ENCODE measurements around the gene MX1. TPM values are rescaled to one million over a fixed set of nuclear protein-coding genes. Genes with fewer than 3 reads are reported as not detected.

The MX1 gene
- total and polyA plus RNA-seq, 2 donors (not counting 1 experiment from before 2014, with no cell fraction given), result 10.3 to 17.5 TPM

DNA sequence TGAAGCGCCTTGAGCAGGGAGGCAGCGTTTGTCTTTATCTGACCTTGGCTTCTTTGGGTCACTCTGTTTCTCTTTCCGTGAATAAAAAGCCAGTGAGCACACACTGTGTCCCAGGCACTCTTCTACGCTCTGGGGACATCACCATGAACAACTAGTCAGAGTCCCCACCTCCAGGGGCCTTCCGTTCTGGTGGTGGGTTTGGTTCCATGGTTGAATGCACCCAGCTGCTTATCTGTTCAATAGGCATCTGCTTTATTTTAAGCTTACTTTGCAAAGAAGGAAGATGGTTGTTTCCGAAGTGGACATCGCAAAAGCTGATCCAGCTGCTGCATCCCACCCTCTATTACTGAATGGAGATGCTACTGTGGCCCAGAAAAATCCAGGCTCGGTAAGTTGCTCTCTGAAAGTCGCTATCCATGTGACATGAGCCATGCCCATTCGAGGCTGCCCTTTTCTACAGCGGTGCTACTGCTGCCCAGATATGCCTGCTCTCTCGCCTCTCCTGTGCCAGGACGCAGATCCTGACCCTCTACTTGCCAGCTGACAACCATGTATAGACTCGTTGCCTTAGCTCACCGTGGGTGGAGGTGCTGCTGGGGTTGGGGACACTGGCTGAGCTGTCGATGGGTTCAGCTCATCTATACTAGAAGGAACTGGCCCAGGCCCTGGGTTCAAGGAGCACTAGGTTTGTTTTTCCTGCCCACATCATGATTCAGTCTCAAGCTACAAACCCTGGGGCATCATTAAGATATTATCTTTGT, 5.9 kb downstream of the MX1 start:
- Histone ChIP-seq H3K4me2 (ENCODE audit: extremely low read depth, insufficient read depth, low read length) (no peak overlapping the region), H3K27me3 (ENCODE audit: control insufficient read depth, insufficient read depth, low read length) (no peaks in the 10 kb centered on the region), H3K9me3 (ENCODE audit: control insufficient read depth, insufficient read depth, low read depth, low read length) (no peaks in the 10 kb centered on the region), H3K79me2 (ENCODE audit: control insufficient read depth, insufficient read depth, low read length) (no peaks in the 10 kb centered on the region), H3K4me1 (ENCODE audit: control insufficient read depth, extremely low read depth, insufficient read depth, low read length) (no peaks in the 10 kb centered on the region), H4K20me1 (ENCODE audit: control insufficient read depth, extremely low read depth, insufficient read depth, low read length) (no peaks in the 10 kb centered on the region), H3K9ac (ENCODE audit: insufficient read depth, low read length) (no peak overlapping the region), H3K36me3 (ENCODE audit: control insufficient read depth, insufficient read depth, low read length) (no peaks in the 10 kb centered on the region), H2AFZ (ENCODE audit: low read length) (no peak overlapping the region), H3K4me3 (replicated peaks in 1 of 4; ENCODE audit: control extremely low read depth in 1 of 4, insufficient read depth in 1 of 4, low read depth in 3 of 4, low read length in 4 of 4) (no peak overlapping the region), H3K27ac (ENCODE audit: insufficient read depth, low read length) (no peak overlapping the region)
- TF ChIP-seq EZH2 (IDR thresholded peaks at IDR 0.05; ENCODE audit: low read length, missing control alignments), result no peak
- TF ChIP-seq, protein P1, sequence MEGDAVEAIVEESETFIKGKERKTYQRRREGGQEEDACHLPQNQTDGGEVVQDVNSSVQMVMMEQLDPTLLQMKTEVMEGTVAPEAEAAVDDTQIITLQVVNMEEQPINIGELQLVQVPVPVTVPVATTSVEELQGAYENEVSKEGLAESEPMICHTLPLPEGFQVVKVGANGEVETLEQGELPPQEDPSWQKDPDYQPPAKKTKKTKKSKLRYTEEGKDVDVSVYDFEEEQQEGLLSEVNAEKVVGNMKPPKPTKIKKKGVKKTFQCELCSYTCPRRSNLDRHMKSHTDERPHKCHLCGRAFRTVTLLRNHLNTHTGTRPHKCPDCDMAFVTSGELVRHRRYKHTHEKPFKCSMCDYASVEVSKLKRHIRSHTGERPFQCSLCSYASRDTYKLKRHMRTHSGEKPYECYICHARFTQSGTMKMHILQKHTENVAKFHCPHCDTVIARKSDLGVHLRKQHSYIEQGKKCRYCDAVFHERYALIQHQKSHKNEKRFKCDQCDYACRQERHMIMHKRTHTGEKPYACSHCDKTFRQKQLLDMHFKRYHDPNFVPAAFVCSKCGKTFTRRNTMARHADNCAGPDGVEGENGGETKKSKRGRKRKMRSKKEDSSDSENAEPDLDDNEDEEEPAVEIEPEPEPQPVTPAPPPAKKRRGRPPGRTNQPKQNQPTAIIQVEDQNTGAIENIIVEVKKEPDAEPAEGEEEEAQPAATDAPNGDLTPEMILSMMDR (conservative IDR thresholded peaks at IDR 0.05 in 1 of 2, IDR thresholded peaks at IDR 0.05 in 1 of 2; ENCODE audit: low read depth in 1 of 2, low read length in 2 of 2), result no peak
- DNase-seq (ENCODE audit: low read depth in 2 of 2), result no peak

GRCh38 chr21:41432562-41433460, 6.8 kb downstream of the MX1 start:
- no peak overlapping the region for H3K4me2 ChIP-seq (ENCODE audit: extremely low read depth, insufficient read depth, low read length)
- TF ChIP-seq, protein P1 (conservative IDR thresholded peaks at IDR 0.05 in 1 of 2, IDR thresholded peaks at IDR 0.05 in 1 of 2; ENCODE audit: low read depth in 1 of 2, low read length in 2 of 2), result no peak
- no peak for TF ChIP-seq EZH2 (IDR thresholded peaks at IDR 0.05; ENCODE audit: low read length, missing control alignments)
- H3K79me2 ChIP-seq (ENCODE audit: control insufficient read depth, insufficient read depth, low read length), result no peaks in the 10 kb centered on the region
- H3K36me3 ChIP-seq (ENCODE audit: control insufficient read depth, insufficient read depth, low read length), result no peaks in the 10 kb centered on the region
- no peak overlapping the region for H3K27ac ChIP-seq (ENCODE audit: insufficient read depth, low read length)
- H3K4me1 ChIP-seq (ENCODE audit: control insufficient read depth, extremely low read depth, insufficient read depth, low read length), result no peaks in the 10 kb centered on the region
- no peaks in the 10 kb centered on the region for H3K27me3 ChIP-seq (ENCODE audit: control insufficient read depth, insufficient read depth, low read length)
- DNase-seq (ENCODE audit: low read depth in 2 of 2), result no peak
- no peak overlapping the region for H3K4me3 ChIP-seq (replicated peaks in 1 of 4; ENCODE audit: control extremely low read depth in 1 of 4, insufficient read depth in 1 of 4, low read depth in 3 of 4, low read length in 4 of 4)
- H3K9ac ChIP-seq (ENCODE audit: insufficient read depth, low read length), result no peak overlapping the region
- H3K9me3 ChIP-seq (ENCODE audit: control insufficient read depth, insufficient read depth, low read depth, low read length), result no peaks in the 10 kb centered on the region
- no peaks in the 10 kb centered on the region for H4K20me1 ChIP-seq (ENCODE audit: control insufficient read depth, extremely low read depth, insufficient read depth, low read length)
- H2AFZ ChIP-seq (ENCODE audit: low read length), result no peak overlapping the region

DNA sequence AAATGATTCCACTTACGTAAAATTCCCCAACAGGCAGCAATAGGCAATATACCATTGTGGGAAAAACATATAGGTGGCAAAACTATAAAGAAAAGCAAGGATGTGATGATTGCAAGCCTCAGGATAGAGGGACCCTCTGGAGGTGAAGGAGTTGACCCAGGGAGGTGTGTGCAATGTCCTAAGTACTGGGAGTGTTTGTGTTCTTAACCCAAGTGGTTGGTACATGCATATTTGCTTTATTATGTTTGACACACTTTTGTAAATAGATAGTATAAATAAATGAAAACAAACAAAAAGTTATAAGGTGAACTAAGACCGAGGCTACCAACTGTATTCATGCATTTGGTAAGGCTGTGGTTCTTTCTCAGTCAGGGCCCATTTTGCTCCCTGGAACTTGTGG, 7.5 kb downstream of the MX1 start:
- Histone ChIP-seq H3K79me2 (ENCODE audit: control insufficient read depth, insufficient read depth, low read length) (no peaks in the 10 kb centered on the region), H4K20me1 (ENCODE audit: control insufficient read depth, extremely low read depth, insufficient read depth, low read length) (no peaks in the 10 kb centered on the region), H3K36me3 (ENCODE audit: control insufficient read depth, insufficient read depth, low read length) (no peaks in the 10 kb centered on the region), H3K27me3 (ENCODE audit: control insufficient read depth, insufficient read depth, low read length) (no peaks in the 10 kb centered on the region), H3K4me2 (ENCODE audit: extremely low read depth, insufficient read depth, low read length) (no peak overlapping the region), H3K9ac (ENCODE audit: insufficient read depth, low read length) (no peak overlapping the region), H3K4me1 (ENCODE audit: control insufficient read depth, extremely low read depth, insufficient read depth, low read length) (no peaks in the 10 kb centered on the region), H3K9me3 (ENCODE audit: control insufficient read depth, insufficient read depth, low read depth, low read length) (no peaks in the 10 kb centered on the region), H3K4me3 (replicated peaks in 1 of 4; ENCODE audit: control extremely low read depth in 1 of 4, insufficient read depth in 1 of 4, low read depth in 3 of 4, low read length in 4 of 4) (no peak overlapping the region), H3K27ac (ENCODE audit: insufficient read depth, low read length) (no peak overlapping the region), H2AFZ (ENCODE audit: low read length) (no peak overlapping the region)
- TF ChIP-seq EZH2 (IDR thresholded peaks at IDR 0.05; ENCODE audit: low read length, missing control alignments), result no peak
- TF ChIP-seq, protein P1 (conservative IDR thresholded peaks at IDR 0.05 in 1 of 2, IDR thresholded peaks at IDR 0.05 in 1 of 2; ENCODE audit: low read depth in 1 of 2, low read length in 2 of 2), result no peak
- DNase-seq (ENCODE audit: low read depth in 2 of 2), result no peak
